ENCODE data around the gene PXMP2.

The PXMP2 gene

DNA sequence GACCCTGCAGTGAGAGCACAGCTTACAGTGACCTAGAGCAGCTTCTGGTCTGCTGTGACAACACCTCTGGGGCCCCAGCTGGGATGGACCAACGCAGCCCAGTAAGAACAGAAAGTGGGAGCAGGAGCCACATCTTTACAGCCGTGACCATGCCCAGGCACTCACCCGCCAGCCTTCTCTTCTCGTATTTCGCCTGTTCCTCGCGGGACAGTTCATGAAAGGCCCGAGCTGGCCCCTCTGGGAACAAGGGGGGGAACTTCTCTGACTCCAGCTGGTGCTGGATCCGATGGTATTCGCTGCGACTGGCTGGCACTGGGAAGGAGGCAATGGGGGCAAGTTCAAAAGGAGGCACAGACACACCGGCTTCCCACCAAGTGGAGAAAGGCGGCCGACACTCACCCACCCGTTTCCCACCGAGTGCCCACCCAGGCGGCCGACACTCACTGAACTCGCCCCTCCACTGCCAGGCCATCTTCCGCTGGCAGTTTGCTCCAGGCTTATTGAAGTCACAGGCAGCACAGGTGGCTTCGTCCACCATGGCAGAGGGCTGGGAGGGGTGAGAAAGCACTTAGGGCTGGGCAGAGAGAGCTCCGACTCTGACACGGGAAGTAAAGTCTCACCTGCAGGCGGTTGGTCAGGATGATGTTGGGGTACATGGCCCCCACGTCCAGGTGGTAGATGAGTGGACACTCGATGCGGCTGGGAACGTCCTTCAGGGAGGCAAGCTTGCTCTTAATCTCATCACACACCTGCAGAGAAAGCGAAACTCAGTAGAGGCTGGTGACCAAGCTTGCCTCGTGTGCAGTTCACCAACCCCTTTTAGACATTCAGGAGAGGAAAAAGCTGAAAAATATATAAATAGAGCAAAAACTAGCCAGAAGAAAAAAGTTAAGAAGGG is 18.9 kb upstream of the PXMP2 start:
- no peaks in the 10 kb centered on the region for H3K27me3 ChIP-seq (ENCODE audit: insufficient read depth, poor library complexity, severe bottlenecking)
- no peak for TF ChIP-seq SPI1 (IDR thresholded peaks at IDR 0.05; ENCODE audit: borderline replicate concordance, low read depth)
- TF ChIP-seq POLR2AphosphoS5 (IDR thresholded peaks at IDR 0.05; ENCODE audit: low read depth) = no peak
- TF ChIP-seq, protein P1, sequence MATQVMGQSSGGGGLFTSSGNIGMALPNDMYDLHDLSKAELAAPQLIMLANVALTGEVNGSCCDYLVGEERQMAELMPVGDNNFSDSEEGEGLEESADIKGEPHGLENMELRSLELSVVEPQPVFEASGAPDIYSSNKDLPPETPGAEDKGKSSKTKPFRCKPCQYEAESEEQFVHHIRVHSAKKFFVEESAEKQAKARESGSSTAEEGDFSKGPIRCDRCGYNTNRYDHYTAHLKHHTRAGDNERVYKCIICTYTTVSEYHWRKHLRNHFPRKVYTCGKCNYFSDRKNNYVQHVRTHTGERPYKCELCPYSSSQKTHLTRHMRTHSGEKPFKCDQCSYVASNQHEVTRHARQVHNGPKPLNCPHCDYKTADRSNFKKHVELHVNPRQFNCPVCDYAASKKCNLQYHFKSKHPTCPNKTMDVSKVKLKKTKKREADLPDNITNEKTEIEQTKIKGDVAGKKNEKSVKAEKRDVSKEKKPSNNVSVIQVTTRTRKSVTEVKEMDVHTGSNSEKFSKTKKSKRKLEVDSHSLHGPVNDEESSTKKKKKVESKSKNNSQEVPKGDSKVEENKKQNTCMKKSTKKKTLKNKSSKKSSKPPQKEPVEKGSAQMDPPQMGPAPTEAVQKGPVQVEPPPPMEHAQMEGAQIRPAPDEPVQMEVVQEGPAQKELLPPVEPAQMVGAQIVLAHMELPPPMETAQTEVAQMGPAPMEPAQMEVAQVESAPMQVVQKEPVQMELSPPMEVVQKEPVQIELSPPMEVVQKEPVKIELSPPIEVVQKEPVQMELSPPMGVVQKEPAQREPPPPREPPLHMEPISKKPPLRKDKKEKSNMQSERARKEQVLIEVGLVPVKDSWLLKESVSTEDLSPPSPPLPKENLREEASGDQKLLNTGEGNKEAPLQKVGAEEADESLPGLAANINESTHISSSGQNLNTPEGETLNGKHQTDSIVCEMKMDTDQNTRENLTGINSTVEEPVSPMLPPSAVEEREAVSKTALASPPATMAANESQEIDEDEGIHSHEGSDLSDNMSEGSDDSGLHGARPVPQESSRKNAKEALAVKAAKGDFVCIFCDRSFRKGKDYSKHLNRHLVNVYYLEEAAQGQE (IDR thresholded peaks at IDR 0.05; ENCODE audit: insufficient replicate concordance, low read depth) = no peak
- TF ChIP-seq GABPA (IDR thresholded peaks at IDR 0.05; ENCODE audit: low read depth) = no peak
- TF ChIP-seq, protein P2, sequence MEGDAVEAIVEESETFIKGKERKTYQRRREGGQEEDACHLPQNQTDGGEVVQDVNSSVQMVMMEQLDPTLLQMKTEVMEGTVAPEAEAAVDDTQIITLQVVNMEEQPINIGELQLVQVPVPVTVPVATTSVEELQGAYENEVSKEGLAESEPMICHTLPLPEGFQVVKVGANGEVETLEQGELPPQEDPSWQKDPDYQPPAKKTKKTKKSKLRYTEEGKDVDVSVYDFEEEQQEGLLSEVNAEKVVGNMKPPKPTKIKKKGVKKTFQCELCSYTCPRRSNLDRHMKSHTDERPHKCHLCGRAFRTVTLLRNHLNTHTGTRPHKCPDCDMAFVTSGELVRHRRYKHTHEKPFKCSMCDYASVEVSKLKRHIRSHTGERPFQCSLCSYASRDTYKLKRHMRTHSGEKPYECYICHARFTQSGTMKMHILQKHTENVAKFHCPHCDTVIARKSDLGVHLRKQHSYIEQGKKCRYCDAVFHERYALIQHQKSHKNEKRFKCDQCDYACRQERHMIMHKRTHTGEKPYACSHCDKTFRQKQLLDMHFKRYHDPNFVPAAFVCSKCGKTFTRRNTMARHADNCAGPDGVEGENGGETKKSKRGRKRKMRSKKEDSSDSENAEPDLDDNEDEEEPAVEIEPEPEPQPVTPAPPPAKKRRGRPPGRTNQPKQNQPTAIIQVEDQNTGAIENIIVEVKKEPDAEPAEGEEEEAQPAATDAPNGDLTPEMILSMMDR (IDR thresholded peaks at IDR 0.05; ENCODE audit: insufficient read depth, low read length) = no peak
- DNase-seq (ENCODE audit: low read depth in 1 of 2, low spot score in 1 of 2) = no peak
- no peak overlapping the region for H3K27ac ChIP-seq (replicated peaks)
- no peak overlapping the region for H3K4me3 ChIP-seq (replicated peaks; ENCODE audit: insufficient read depth, low read length)

DNA sequence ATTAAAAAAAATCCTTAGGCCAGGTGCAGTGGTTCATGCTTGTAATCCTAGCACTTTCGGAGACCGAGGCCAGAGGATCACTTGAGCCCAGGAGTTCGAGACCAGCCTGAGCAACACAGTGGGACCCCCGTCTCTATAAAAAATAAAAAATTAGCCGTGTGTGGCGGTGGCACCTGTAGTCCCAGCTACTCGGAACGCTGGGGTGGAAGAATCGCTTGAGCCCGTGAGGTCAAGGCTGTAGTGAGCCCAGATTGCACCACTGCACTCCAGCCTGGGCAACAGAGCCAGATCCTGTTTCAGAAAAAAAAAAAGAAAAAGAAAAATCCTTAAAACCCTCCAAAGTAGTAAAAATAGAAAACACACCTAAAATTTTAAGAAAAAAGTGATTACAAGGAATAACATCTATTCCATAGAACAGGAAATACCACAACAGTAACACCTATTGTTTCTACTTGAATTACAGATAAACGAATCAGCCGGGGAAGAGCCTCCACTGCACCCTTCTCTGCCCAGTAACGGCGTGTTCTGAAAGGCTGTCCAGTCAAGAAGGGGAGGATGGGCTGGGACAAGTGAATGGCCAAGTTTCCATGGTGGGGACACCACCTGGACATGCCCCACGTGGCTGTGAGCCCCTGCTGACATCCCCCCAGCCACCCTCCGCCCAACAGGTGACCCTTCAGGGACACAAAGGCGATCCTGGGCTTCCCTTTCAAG is 18.1 kb upstream of the PXMP2 start:
- Histone ChIP-seq H3K27me3 (ENCODE audit: insufficient read depth, poor library complexity, severe bottlenecking) (no peaks in the 10 kb centered on the region), H3K4me3 (replicated peaks; ENCODE audit: insufficient read depth, low read length) (no peak overlapping the region), H3K27ac (replicated peaks) (no peak overlapping the region)
- DNase-seq (ENCODE audit: low read depth in 1 of 2, low spot score in 1 of 2) = no peak
- no peak for TF ChIP-seq SPI1 (IDR thresholded peaks at IDR 0.05; ENCODE audit: borderline replicate concordance, low read depth)
- TF ChIP-seq, protein P2 (IDR thresholded peaks at IDR 0.05; ENCODE audit: insufficient read depth, low read length) = no peak
- no peak for TF ChIP-seq GABPA (IDR thresholded peaks at IDR 0.05; ENCODE audit: low read depth)
- TF ChIP-seq, protein P1 (IDR thresholded peaks at IDR 0.05; ENCODE audit: insufficient replicate concordance, low read depth) = no peak
- TF ChIP-seq POLR2AphosphoS5 (IDR thresholded peaks at IDR 0.05; ENCODE audit: low read depth) = no peak

DNA sequence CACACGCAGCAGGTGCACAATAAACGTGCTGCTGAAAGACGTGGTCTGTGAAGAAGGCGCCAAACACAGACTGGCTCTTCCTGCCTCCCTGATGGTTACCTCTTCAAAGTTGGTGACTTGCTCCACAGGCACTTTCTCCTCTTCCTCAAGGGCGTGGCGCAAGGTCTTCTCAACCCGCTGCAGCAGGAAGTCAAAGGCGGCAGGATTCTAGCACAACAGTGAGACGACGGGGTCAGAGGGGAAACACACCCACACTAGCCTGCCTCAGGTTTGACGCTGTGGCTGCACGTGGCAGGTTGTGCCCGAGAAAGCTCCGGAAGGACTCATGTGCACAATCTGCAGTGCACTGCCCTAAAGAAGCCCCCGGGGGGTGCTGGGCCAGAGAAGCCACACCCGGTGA is 15.3 kb upstream of the PXMP2 start:
- H3K4me3 ChIP-seq (replicated peaks; ENCODE audit: insufficient read depth, low read length) = no peak overlapping the region
- H3K27ac ChIP-seq (replicated peaks) = no peak overlapping the region
- peak in 1 of 2 experiments; percentile 15 for DNase-seq (ENCODE audit: low read depth in 1 of 2, low spot score in 1 of 2)
- no peaks in the 10 kb centered on the region for H3K27me3 ChIP-seq (ENCODE audit: insufficient read depth, poor library complexity, severe bottlenecking)
- no peak for TF ChIP-seq GABPA (IDR thresholded peaks at IDR 0.05; ENCODE audit: low read depth)
- TF ChIP-seq, protein P2 (IDR thresholded peaks at IDR 0.05; ENCODE audit: insufficient read depth, low read length) = no peak
- no peak for TF ChIP-seq SPI1 (IDR thresholded peaks at IDR 0.05; ENCODE audit: borderline replicate concordance, low read depth)
- TF ChIP-seq, protein P1 (IDR thresholded peaks at IDR 0.05; ENCODE audit: insufficient replicate concordance, low read depth) = no peak
- no peak; the same call in 1 of the 2 replicates for TF ChIP-seq POLR2AphosphoS5 (IDR thresholded peaks at IDR 0.05; ENCODE audit: low read depth)

Data from HL-60 (cell line).